ENCODE results near the gene ASB18.
A peak's percentile ranks its signal among the peaks of the same experiment; 100 is the strongest.

Gene ASB18

GRCh38 chr2:236205867-236206645 lies 58.1 kb downstream of the ASB18 start:
- no peak for DNase-seq

- no peak for DNase-seq
These were observed 59.3 kb downstream of the ASB18 start for GRCh38 chr2:236204953-236205352.

- DNase-seq = no peak
These were observed 63.8 kb downstream of the ASB18 start for GRCh38 chr2:236200378-236200777.

- DNase-seq = no peak
These were observed 67.8 kb downstream of the ASB18 start for GRCh38 chr2:236196366-236196765.

- no peak for DNase-seq
These were observed 68.5 kb downstream of the ASB18 start for GRCh38 chr2:236195726-236196125.

- no peak for DNase-seq
These were observed 69.4 kb downstream of the ASB18 start for GRCh38 chr2:236194786-236195185.

GRCh38 chr2:236193026-236193425 lies 71.2 kb downstream of the ASB18 start:
- DNase-seq = no peak

GRCh38 chr2:236190674-236191073 lies 73.5 kb downstream of the ASB18 start:
- no peak for DNase-seq

- DNase-seq = no peak
These were observed 79.5 kb downstream of the ASB18 start for GRCh38 chr2:236184701-236185100.

GRCh38 chr2:236180831-236181453 lies 83.3 kb downstream of the ASB18 start:
- peak; percentile 32 for DNase-seq

GRCh38 chr2:236180076-236180816 lies 84.0 kb downstream of the ASB18 start:
- no peak for DNase-seq

- DNase-seq = no peak
These were observed 84.8 kb downstream of the ASB18 start for GRCh38 chr2:236179236-236180075.

- DNase-seq = no peak
These were observed 85.3 kb downstream of the ASB18 start for GRCh38 chr2:236178890-236179235.

- DNase-seq = peak; percentile 44
These were observed 86.0 kb downstream of the ASB18 start for GRCh38 chr2:236177967-236178889.

GRCh38 chr2:236177604-236177966 lies 86.6 kb downstream of the ASB18 start:
- peak; percentile 57 for DNase-seq

GRCh38 chr2:236176951-236177350 lies 87.3 kb downstream of the ASB18 start:
- DNase-seq = no peak

GRCh38 chr2:236176417-236176816 lies 87.8 kb downstream of the ASB18 start:
- peak; percentile 35 for DNase-seq

GRCh38 chr2:236175548-236176150 lies 88.6 kb downstream of the ASB18 start:
- DNase-seq = no peak

- no peak for DNase-seq
These were observed 90.2 kb downstream of the ASB18 start for GRCh38 chr2:236173729-236174607.

- DNase-seq = no peak
These were observed 91.0 kb downstream of the ASB18 start for GRCh38 chr2:236173036-236173728.

All from activated CD4-positive, alpha-beta T cell treated with anti-CD3 and anti-CD28 coated beads, Interleukin-2, amount 50 U/mL, for 16 hours (primary cell).